Measurements from ENCODE around the gene NISCH.

Gene NISCH

DNA sequence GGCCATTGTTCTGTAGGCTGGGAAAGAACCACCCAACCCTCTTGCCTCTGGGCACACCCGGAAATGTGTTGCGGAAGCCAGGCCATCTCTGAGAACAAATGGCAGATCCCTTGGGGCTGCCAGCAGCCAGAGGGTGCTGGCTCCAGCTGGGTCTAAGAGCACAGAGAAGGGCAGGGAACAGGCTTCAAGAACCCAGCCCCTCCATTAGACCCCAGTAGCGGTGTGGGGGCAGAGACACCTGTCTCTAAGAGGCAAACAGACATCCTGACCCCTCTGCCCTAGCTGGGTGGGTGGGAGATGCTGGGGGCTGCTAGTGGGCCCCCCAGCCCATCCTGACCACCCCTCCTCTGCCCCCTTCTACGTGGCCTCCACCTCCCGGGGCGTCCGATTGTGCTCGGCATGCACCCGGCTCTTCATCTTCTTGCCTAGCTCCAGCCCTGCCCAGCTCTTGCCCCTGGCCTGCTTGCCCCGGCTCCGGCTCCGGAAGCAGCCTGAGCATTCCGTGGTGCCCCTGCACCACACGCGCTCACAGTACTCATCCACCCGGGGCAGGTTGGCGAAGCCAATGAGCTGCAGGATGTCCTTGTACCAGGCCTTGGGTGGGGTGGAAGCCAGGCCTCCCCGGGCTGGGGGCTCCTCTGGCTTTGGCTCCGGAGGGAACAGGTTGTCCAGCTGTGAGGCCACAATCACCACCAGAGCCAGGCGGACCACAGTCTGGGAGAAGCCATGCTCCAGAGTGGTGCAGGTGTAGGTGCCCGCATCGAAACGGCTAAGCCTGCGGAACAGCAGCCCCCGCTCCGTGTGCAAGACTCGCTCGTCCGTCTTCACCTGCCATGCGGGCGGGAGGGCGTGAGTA lies 19.9 kb upstream of the NISCH start:
- no peak for DNase-seq (ENCODE audit: low read depth in 1 of 2, low spot score in 1 of 2)

- no peak for DNase-seq (ENCODE audit: low read depth in 1 of 2, low spot score in 1 of 2)
These were observed 18.8 kb upstream of the NISCH start for GRCh38 chr3:52436500-52437149.

DNA sequence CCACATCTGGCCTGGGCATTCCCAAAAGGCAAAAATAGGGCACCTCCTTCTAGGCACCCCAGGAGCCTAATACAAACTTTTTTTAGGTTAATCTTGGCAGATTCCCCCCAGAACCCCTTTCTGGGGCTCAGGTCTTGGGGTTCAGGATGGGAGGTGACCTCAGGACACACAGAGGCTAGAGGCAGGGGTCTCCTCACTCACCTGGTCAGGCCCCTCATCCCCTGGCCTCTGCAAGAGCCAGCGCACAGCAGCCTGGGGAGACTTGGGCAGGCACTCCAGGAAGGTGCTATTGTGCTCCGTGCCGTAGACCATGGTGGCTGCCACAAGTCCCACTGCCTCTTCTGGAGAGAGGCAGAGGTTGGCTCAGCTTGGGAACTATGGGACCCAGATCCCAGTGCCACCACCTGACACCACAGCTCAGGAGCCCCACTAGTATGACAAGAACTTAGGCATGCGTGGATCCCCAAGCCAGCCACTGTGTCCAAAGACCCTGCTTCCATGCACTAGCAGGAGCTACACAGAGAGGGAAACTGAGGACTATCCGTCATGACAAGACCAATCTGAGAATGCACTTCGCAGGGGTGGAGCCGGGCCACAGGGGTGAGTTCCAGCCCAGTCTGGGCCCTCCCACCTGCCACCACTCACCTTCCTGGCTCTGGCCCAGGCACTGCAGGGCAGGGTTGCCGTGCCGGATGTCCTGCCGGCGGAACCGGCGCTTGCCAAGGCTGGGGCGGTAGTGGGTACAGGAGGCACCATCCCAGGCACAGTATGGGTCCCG lies 17.9 kb upstream of the NISCH start:
- no peak for DNase-seq (ENCODE audit: low read depth in 1 of 2, low spot score in 1 of 2)

GRCh38 chr3:52438104-52438376 lies 17.4 kb upstream of the NISCH start:
- no peak for DNase-seq (ENCODE audit: low read depth in 1 of 2, low spot score in 1 of 2)

DNA sequence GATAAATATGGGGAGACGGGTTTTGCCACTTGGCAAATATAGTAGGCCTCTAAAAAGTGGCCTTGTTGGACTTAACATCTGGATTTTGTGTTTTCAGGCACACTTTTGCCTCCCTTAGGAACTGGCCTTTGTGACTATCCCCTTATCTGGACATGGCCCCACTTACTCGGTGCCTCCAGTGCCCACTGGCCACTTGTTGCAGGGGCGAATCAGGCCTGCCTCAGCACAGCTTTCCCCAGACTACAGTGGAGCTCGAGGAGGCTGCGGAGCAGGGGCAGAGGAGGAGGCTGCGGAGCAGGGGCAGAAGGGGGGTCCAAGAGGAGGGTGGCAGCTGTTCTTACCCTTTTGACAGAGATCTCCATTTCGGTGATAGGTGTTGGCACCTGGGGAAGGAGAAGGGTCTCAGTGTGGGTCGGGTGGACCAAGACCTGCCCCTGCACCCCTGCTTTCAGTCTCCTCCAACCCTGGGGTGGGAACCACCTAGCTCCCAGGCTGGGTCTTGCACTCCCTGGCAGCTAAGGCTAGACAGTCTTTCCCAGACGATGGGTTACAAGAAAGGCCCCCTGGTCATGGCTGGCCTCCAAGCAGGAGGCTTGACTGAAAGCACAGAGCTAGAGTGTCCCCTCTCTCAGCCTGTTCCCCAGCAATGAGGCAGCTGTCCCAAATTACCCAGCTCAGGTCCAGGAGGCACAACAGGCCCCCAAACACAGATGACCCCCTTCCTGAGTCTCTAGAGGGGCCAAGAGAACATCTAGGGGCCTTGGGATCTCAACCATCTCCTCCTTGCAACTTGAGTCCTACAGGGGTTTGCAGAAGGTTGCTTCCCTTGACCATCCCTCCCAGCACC lies 16.6 kb upstream of the NISCH start:
- DNase-seq (ENCODE audit: low read depth in 1 of 2, low spot score in 1 of 2) = no peak

DNA sequence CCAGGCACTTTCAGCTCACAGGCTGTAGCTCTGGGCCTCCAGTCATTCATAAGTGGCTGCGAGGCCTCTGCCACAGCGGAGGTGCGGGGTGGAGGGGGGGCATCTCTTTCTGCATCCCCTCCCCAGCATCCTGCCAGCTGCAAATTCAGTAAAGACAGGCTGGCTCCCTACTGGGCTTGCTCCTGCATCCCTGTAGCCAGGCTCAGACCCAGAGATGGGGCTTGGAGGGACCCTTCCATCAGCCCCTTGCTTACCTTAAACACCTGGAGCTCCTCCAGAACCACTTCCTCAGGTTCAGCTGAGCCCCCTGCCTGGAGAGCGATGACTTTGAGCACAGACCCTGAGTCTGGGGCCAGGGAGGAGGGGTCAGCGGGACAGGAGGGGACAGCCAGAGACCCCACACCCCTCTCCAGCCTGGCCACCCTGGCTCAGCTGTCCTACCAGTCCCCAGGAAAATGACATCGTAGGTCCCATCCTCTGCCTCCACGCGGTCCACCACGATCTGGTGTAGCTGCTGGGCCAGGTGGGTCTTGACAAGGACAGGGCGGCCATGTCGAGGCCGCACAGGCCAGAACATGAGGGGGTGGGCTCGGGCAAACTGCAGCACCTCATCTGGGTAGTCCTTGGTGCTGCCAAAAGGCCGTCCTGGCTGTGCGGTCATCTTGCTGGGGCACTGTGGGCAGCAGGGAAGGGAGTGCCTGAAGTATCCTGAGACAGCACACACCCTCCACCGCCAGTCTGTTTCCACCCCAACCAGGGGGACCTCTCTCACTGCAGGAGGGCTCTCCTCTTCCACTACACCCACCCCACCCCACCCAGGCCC lies 15.8 kb upstream of the NISCH start:
- DNase-seq (ENCODE audit: low read depth in 1 of 2, low spot score in 1 of 2) = no peak

DNA sequence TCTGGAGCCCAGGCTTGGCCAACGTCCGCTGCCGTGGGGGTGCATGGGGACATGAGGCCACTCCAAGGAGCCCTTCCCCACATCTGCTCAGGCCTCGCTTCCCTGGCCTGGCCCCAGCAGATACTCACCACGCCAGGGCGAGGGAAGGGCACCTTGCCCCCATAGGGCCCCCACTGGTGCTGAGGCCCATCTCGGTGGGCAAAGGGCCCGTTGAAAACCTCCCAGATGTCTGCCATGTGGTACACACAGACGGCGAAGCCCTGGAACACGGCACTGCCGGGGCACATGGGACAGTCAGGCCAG lies 15.2 kb upstream of the NISCH start:
- no peak for DNase-seq (ENCODE audit: low read depth in 1 of 2, low spot score in 1 of 2)

- DNase-seq (ENCODE audit: low read depth in 1 of 2, low spot score in 1 of 2) = no peak
These were observed 14.7 kb upstream of the NISCH start for GRCh38 chr3:52440671-52441070.

DNA sequence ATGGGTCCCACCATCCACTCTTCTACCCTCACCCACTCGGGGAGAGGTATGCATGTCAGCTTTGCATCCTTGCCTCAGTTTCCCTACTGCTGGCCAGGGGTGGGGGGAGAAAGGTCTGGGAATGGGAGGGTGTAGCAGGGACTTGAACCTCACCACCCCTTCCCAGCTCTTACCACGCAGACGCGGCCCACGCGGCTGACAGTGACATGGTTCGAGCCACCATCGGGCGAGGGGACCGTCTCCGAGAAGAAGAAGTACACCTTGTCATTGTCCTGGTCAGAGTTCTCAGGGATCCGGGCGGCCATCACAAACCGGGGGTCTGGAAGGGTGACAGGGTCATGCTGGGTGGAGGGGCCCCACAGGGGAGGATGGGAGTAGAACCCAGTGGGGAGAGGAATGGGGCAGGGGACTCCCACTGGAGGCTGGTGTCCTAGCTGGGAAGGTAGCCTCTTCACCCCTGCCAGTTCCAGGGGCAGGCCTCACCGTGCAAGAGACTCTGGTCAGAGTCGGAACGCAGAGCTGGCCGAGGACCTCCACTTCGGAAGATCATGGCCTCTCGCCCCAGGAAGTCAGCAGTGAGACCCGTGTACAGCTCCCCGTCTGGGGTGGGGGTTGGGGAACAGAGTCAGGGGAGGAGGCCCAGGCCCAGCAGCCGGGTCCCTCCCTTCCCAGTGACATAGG lies 14.2 kb upstream of the NISCH start:
- no peak for DNase-seq (ENCODE audit: low read depth in 1 of 2, low spot score in 1 of 2)

- no peak for DNase-seq (ENCODE audit: low read depth in 1 of 2, low spot score in 1 of 2)
These were observed 13.6 kb upstream of the NISCH start for GRCh38 chr3:52441772-52442332.

DNA sequence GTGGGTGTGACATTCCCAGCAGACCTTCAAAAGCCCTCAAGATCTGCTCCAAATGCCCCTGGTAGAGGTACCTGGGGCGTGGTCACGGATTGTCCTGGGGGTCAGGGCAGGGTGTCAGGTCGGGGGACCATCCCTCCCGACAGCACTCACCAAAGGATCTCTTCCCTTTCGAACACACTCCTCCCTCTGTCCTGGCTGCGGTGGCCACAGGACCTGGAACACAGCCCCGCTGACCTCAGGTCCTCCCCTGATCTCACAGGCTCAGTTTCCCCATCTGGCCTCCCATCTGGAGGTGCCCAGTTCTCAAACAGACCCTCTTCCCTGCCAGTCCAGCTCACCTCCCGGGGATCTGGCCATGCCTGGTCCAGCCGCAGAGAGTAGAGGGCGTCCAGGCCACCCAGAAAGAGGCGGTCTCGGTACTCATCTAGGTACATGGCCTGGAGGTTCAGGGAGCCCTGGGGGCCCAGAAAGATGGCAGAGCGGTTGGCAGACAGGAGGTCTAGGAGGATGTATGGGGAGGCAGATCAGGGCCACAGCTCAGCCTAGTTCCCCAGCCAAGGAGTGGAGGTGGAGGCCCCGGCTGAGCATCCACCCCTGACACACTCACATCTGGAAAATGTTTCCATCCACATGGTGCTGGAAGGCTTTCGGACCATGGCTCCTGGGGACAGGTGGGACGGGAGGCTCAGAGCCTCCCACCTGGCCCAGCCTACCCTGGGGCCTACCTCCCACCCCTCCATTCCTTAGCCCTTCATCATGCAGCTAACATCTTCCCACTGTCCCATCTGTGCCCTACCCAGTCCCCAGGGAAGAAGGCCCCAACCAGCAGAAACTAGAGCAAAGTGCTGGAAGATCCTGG lies 12.8 kb upstream of the NISCH start:
- DNase-seq (ENCODE audit: low read depth in 1 of 2, low spot score in 1 of 2) = no peak

DNA sequence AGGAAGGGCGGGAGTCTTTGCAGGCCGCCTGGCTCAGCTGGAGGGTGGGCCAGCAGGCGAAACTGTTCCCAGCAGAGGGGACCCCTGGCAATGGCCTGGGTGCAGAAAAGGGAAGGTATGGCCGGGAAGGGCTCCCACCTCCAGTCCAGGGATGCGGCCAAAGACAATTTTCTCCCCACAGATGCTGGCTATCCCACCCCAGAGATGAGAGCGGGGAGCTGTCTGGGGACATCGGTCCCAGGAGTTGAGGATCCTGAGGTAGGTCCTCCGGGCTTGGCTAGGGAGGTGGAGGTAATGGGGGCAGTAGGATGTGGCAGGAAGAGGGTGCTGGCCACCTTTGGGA lies 12.2 kb upstream of the NISCH start:
- no peak for DNase-seq (ENCODE audit: low read depth in 1 of 2, low spot score in 1 of 2)

- no peak for DNase-seq (ENCODE audit: low read depth in 1 of 2, low spot score in 1 of 2)
These were observed 11.4 kb upstream of the NISCH start for GRCh38 chr3:52443791-52444687.

DNA sequence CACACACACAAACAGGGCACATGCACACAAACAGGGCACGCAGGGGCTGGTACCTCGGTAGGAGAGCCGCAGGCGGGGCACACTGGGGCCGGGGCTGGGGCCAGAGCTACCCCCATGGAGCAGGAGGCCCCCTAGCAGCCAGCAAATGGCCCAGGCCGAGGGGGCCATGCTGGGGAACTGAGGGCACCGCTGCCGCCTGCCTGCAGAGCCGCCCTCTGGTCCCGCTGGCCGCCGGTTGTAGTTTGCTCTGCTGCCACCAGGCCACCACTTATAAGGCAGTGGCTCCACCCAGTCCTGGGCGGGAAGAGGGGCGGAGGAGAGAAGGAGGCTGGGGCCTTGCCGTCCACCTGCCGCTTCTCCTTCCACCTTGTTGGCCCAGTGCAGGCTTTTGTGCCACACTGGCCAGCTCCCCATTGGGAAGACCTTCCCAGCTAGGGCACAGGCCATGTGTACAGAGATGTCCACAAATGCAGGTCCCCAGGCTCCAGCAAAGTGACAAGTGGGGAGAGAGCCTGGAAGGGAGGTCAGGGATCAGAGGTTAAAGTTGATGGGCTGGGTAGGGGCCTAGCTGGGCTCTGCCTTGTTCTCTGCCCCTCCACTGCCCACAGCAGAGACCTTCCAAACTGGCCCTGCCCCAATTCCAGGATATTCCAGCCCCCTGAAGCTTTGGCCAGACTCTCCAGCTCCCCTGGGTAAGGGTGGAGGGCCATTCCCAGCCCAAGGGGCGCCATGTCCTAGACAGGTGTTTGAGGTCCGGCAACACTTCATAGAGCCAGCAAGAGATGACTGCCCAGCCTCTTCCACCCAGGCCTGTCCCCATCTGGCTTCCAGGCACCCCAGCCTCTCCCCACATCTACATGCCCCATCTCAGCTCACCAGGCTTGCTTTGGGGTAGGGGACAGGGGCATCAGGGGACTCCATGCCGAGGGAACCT lies 10.3 kb upstream of the NISCH start, which contains the start of gene SEMA3G:
Gene SEMA3G, minus strand, starts transcription at position 244 of the 934 bp plus-strand sequence. Its CDS starts 76 bp downstream, at position 168.
- DNase-seq (ENCODE audit: low read depth in 1 of 2, low spot score in 1 of 2) = peak; percentile 45 to 57

DNA sequence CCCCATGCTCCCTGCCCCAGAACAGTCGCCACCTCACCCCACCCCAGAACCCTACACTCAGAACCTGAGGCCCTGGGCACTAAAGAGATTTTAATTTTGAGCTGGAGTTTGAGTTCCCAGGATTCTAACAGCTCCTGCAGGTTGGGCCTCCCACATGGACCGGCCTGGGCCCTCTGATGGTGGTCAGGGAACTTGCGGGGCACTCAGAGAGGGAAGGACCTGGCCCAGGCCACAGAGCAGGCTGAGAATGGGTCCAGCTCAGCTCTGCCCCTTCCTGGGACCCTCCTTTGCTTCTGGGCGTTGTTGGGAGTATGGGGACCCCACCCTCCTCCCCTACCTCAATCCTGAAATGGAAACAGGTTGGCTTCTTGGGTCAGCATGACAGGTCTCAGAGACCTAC lies 9.4 kb upstream of the NISCH start:
- no peak for DNase-seq (ENCODE audit: low read depth in 1 of 2, low spot score in 1 of 2)

GRCh38 chr3:52446631-52447511 lies 8.5 kb upstream of the NISCH start:
- peak; percentile 51 to 52 for DNase-seq (ENCODE audit: low read depth in 1 of 2, low spot score in 1 of 2)
